ENCODE measurements around the gene TAF13. TPM values are rescaled to one million over a fixed set of nuclear protein-coding genes. Genes with fewer than 3 reads are reported as not detected.

Gene TAF13
- total RNA-seq, 2 donors from 2014 or later, result 46.7 to 66.2 TPM

DNA sequence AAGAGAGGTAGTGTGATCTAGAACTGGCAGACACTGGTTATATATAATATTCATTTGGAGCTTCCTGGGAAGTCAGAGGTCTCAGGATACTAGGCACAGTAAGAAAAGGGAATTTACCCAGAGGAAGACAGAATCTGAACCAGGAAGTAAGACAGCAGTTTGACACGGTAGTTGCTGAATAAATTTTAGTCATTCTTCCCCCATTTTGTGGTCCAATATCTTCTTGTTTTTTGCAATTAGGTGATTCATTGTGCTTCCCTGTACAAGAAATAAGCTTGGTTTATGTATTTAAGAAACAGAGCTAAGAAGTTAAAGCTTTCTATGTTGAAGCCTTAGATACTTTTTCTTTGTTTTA, 16.0 kb upstream of the TAF13 start:
- Histone ChIP-seq H3K27me3 (replicated peaks; ENCODE audit: insufficient read depth) (no peaks in the 10 kb centered on the region), H3K4me3 (peak overlapping the region; percentile 76), H3K9me3 (no peaks in the 10 kb centered on the region), H3K4me1 (ENCODE audit: control insufficient read depth in 1 of 2, low read depth in 2 of 2) (peaks cover 20 to 30% of the 10 kb centered on the region in 2 donors), H3K27ac (peak overlapping the region; percentile 87 to 93), H3K36me3 (peaks cover 9% of the 10 kb centered on the region)
- ATAC-seq (ENCODE audit: insufficient number of reproducible peaks, low FRiP score, low read depth) (no peak), DNase-seq (ENCODE audit: low spot score) (no peak)
- no peak for TF ChIP-seq CTCF (IDR thresholded peaks at IDR 0.05)

DNA sequence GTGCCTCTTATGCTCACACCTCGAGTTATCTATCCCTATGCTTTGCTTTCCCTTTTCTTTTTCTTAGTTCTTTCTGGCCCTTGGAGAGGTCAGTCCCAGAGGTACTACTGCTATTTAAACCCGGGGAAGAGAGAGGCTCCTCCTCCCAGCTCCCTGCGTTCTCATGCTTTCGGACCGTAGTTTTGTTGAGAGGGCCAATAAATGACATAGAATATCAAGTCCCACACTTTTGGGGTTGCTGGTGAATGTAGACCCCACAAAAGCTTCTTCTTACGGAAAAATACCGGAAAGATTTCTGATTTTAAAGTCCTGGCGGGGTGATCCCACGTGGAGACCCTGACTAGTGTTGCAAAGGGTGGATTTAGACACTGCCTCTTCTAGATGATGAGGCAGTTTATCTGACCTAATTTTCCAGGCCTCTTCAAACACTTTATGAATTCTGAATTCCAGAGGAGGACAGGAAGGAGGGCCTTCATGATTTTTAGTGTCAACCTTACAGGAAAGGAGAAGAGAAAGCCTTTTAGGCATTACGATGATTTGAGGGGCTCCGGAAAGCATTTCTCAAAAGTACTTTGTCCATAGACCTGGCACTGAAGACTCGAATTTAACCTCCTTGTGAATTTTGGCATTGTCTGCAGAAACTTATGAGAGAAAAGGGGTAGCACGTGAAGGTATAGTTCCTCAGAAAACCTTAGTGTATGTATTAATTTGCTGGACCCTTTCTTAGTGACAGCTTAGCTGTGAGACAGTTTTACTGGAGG, 15.5 kb upstream of the TAF13 start:
- Histone ChIP-seq H3K27ac (peak overlapping the region; percentile 87 to 93), H3K36me3 (peaks cover 9% of the 10 kb centered on the region), H3K4me3 (peak overlapping the region; percentile 76), H3K27me3 (replicated peaks; ENCODE audit: insufficient read depth) (no peaks in the 10 kb centered on the region), H3K4me1 (ENCODE audit: control insufficient read depth in 1 of 2, low read depth in 2 of 2) (peaks cover 20 to 30% of the 10 kb centered on the region in 2 donors), H3K9me3 (no peaks in the 10 kb centered on the region)
- TF ChIP-seq CTCF (IDR thresholded peaks at IDR 0.05), result no peak
- no peak for DNase-seq (ENCODE audit: low spot score)
- peak; percentile 46 for ATAC-seq (ENCODE audit: insufficient number of reproducible peaks, low FRiP score, low read depth)

GRCh38 chr1:109090196-109091077, 14.6 kb upstream of the TAF13 start, which contains the start of gene TMEM167B:
TMEM167B (plus strand) TSS chr1:109090764; CDS start chr1:109090873, 109 bp downstream.
- peaks cover 20 to 30% of the 10 kb centered on the region in 2 donors for H3K4me1 ChIP-seq (ENCODE audit: control insufficient read depth in 1 of 2, low read depth in 2 of 2)
- H3K4me3 ChIP-seq, result peak within 1 kb of the TSS; percentile 76
- DNase-seq (ENCODE audit: low spot score), result peak; percentile 69
- no peaks in the 10 kb centered on the region for H3K27me3 ChIP-seq (replicated peaks; ENCODE audit: insufficient read depth)
- no peak for TF ChIP-seq CTCF (IDR thresholded peaks at IDR 0.05)
- peaks cover 9% of the 10 kb centered on the region for H3K36me3 ChIP-seq
- peak; percentile 87 for ATAC-seq (ENCODE audit: insufficient number of reproducible peaks, low FRiP score, low read depth)
- H3K27ac ChIP-seq, result peak within 1 kb of the TSS; percentile 87 to 93
- no peaks in the 10 kb centered on the region for H3K9me3 ChIP-seq

GRCh38 chr1:109089242-109090015, 13.6 kb upstream of the TAF13 start:
- peak; percentile 11 for TF ChIP-seq CTCF (IDR thresholded peaks at IDR 0.05)
- no peak for ATAC-seq (ENCODE audit: insufficient number of reproducible peaks, low FRiP score, low read depth)

More at GRCh38 chr1:109089242-109090015, 13.6 kb upstream of the TAF13 start:
- peaks cover 20 to 31% of the 10 kb centered on the region in 2 donors for H3K4me1 ChIP-seq (ENCODE audit: control insufficient read depth in 1 of 2, low read depth in 2 of 2)
- H3K36me3 ChIP-seq, result peaks cover 4% of the 10 kb centered on the region
- peak overlapping the region; percentile 76 for H3K4me3 ChIP-seq
- H3K27me3 ChIP-seq (replicated peaks; ENCODE audit: insufficient read depth), result no peaks in the 10 kb centered on the region
- no peaks in the 10 kb centered on the region for H3K9me3 ChIP-seq
- no peak for DNase-seq (ENCODE audit: low spot score)
- H3K27ac ChIP-seq, result peak overlapping the region; percentile 87 to 93

Measured in thoracic aorta (tissue), 2 donors.